ENCODE measurements around the gene SLC25A29. TPM values are rescaled to one million over a fixed set of nuclear protein-coding genes. Genes with fewer than 3 reads are reported as not detected.

The SLC25A29 gene
- total and polyA plus RNA-seq, 2 of the 13 experiments (the other 11 are each of a cell fraction or from before 2014, with no cell fraction given): 12.2 to 17.2 TPM

- TF ChIP-seq MTA1 (CRISPR knock-in tag; IDR thresholded peaks at IDR 0.05; ENCODE audit: borderline replicate concordance): no peak
- no peak for TF ChIP-seq BCL6 (CRISPR knock-in tag; IDR thresholded peaks at IDR 0.05)
- no peak for TF ChIP-seq ETS1 (CRISPR knock-in tag; IDR thresholded peaks at IDR 0.05)
- no peak for TF ChIP-seq RARG (CRISPR knock-in tag; IDR thresholded peaks at IDR 0.05; ENCODE audit: low read depth)
- TF ChIP-seq POGZ (CRISPR knock-in tag; IDR thresholded peaks at IDR 0.05): peak; percentile 42; the same call in 1 of the 2 replicates
- TF ChIP-seq SPEN (CRISPR knock-in tag; IDR thresholded peaks at IDR 0.05; ENCODE audit: low read depth): peak; percentile 67
- TF ChIP-seq SIN3A (IDR thresholded peaks at IDR 0.05; ENCODE audit: borderline replicate concordance, low read depth, low read length): peak; percentile 68; the same call in 1 of the 2 replicates
- TF ChIP-seq ZNF740 (CRISPR knock-in tag; IDR thresholded peaks at IDR 0.05): no peak
- TF ChIP-seq MED8 (CRISPR knock-in tag; IDR thresholded peaks at IDR 0.05; ENCODE audit: insufficient replicate concordance): no peak
- TF ChIP-seq ZNF605 (CRISPR knock-in tag; IDR thresholded peaks at IDR 0.05): peak; percentile 66; the same call in 1 of the 2 replicates
- TF ChIP-seq HOXA5 (CRISPR knock-in tag; IDR thresholded peaks at IDR 0.05): no peak
- TF ChIP-seq ZNF768 (CRISPR knock-in tag; IDR thresholded peaks at IDR 0.05): no peak
- TF ChIP-seq ESRRA (CRISPR knock-in tag; IDR thresholded peaks at IDR 0.05; ENCODE audit: low read depth): no peak
- TF ChIP-seq THAP11 (CRISPR knock-in tag; IDR thresholded peaks at IDR 0.05): no peak
- no peak for TF ChIP-seq ZNF138 (CRISPR knock-in tag; IDR thresholded peaks at IDR 0.05; ENCODE audit: low read depth)
- no peak for TF ChIP-seq CREB3 (CRISPR knock-in tag; IDR thresholded peaks at IDR 0.05)
- 0 out of 2 replicates have a peak, but pooled peaks have one; percentile 75 for TF ChIP-seq REL (CRISPR knock-in tag; conservative IDR thresholded peaks at IDR 0.05)
- no peak for TF ChIP-seq ZBTB38 (CRISPR knock-in tag; IDR thresholded peaks at IDR 0.05)
- TF ChIP-seq TOPORS (CRISPR knock-in tag; IDR thresholded peaks at IDR 0.05): no peak
- peak; percentile 68; the same call in 1 of the 2 replicates for TF ChIP-seq YEATS4 (CRISPR knock-in tag; IDR thresholded peaks at IDR 0.05; ENCODE audit: borderline replicate concordance)
- TF ChIP-seq GMEB1 (CRISPR knock-in tag; IDR thresholded peaks at IDR 0.05; ENCODE audit: borderline replicate concordance): peak; percentile 66; the same call in 1 of the 2 replicates
- no peak for TF ChIP-seq TEF (CRISPR knock-in tag; IDR thresholded peaks at IDR 0.05)
- no peak for TF ChIP-seq CBX5 (CRISPR knock-in tag; IDR thresholded peaks at IDR 0.05; ENCODE audit: borderline replicate concordance)
These were observed at the start of gene SLC25A29 (continued) for GRCh38 chr14:100306101-100306997.
